NCI-H128 (cell line): ENCODE data around the gene GAREM2.

Experiments used
- DNase-seq: peaks from one replicate; lab custom pipeline; 2025; ENCODE audit not compliant: unreplicated experiment; lab: John Stamatoyannopoulos, UW

The GAREM2 gene

DNA sequence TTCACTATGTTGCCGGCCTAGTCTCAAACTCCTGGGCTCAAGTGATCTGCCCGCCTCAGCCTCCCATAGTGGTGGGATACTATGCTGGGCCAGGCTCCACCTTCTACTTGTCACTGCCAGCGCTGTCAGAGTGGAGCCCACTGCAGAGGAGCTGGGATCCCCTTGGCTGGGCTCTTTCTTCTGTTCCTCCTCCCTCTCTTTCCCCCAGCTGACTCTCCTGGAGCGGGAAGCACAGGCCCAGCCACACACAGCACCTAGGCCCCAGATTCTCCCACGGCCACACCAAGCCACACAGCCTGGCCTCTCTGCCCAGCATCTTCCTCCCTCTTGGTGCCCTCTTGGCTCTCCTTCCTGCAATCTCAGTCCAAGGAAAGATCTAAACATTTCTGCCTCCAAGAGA lies 3.7 kb upstream of the GAREM2 start:
- DNase-seq: no peak

DNA sequence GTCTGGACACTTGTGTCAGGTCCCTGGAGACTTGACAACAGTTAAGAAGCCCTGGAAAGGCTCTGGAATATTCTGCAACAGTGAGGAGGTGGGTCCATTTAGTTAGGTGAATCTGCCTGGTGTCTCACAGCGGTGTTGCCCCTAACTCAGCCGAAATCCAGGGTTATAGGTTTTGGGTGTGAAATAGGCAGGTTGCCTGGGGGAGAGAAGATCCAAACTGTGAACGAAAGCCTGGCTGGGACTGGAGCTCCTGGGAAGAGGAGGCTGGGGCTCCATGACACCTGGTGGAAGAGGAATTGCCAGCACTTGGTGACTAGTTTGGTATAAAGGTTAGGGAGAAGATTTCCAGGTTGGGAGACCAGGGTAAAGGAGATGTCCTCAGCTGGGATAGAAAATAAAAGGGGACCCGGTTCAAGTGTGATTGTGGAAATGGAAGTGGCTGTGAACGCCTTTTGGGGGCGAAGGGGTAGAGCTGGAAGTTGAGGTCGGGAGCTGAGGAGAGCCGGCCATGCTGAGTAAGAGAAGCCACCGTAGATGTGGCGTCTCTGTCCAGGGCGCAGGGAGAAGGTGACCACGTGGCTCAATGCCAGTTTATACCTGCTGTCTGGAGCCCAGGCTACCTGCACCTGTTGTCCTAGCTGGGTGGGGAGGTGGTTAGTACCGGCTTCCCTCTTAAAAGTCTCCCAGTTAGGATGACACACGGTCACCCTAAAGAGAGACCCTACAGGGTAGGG lies 3.0 kb upstream of the GAREM2 start:
- DNase-seq: no peak

DNA sequence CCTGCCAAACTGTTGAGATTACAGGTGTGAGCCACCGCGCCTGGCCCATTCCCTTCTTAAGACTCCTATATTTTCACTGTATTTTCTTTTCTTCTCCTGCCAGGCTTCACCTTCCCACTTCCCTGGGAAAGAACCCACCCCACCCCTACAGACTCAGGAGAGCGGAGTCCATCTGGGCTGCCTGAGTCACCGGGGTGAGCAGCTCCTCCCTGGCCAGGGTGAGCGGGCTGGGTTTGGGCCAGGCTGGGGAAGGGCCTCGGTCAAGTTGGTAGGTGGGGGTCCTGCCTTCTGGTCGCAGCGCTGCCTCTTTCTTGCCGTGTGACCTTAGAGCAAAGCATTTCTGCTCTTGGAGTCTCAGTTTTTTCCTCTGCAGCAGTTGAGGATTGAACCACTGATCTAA lies 2.1 kb upstream of the GAREM2 start:
- no peak for DNase-seq

DNA sequence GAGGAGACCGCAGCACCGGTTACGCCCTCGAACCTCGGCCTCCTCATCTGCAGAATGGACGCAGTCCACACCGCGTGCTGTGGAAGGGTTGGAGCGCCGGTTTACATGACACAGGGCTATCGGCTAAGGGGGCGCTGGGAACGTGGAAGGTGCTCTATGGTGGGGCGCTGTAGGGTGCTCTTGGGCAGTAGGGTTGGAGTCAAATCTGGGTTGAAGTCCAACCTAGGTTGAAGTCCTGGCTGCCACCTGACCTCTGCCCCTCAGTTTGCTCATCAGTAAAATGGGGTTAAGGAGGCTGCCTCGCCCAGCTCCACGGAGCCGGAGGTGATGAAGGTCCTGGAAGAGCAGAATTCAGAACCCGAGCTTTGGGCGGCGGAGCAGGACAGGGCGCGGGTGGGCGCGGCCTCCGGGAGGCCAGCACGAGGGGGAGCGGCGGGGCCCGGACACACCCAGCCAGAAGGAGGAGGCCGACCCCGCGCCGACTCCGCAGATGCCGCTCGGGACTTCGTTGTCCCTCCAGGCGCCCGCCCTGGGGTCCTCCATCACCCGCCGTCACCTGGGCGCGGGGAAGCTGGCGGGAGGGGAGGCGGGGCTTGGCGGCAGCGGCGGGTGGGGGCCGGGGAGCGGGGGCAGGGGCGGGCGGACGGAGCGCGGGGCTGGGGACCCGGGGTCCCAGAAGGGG lies 558 bp upstream of the GAREM2 start:
- no peak for DNase-seq

- DNase-seq: no peak
Observed at GRCh38 chr2:26173776-26174482, 1.0 kb downstream of the GAREM2 start.

DNA sequence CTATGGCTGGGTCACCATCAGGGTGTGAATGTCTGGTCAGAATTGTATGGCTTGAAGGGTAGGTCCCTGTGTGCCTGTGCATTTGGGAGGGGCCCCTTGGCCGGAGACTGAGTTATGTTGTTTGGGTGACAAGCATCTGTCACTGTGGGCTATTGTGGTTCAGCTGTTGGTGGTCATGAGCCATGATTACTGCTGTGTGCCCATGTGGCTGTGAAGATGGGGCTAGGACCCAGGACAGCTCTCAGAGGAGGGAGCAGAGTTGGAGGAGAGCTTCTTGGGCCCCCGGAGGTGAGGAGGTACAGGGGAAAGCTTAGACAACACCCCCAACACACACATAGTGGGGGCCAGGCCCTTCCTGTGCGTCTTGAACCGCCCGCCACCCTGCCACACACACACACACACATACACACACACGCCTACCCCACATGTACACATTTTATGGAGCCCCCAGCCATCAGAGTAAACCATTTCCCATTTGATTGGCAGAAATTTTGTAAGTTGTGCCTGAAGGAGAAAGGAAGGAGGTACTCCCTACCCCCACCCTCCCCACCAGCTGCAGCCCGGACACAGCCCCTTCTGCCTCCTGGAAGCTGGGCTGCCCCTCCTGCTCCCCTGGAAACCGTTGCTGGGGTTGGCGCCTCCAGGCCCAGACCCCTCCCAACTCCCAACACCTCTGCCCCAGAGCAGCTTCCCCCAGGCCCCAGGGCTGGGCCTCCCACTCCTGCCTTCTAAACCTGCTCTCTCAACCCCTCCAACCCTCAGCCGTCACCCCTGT lies 2.0 kb downstream of the GAREM2 start:
- no peak for DNase-seq

- no peak for DNase-seq
Observed at GRCh38 chr2:26175466-26176278, 2.8 kb downstream of the GAREM2 start.

DNA sequence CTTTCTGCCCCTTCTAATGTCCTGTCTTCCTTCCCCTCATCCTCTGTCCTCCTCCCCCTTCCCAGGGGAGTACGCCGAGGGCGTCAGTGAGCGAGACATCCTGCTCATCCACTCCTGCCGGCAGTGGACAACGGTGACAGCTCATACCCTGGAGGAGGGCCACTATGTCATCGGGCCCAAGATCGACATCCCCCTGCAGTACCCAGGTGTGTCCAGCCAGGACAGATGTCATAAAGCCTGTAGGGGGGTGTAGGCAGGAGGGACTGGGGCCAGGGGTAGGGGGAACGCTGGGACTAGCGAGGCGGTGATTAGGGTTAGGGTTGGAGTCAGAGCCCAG lies 3.4 kb downstream of the GAREM2 start:
- no peak for DNase-seq

- no peak for DNase-seq
Observed at GRCh38 chr2:26177122-26177521, 4.2 kb downstream of the GAREM2 start.

DNA sequence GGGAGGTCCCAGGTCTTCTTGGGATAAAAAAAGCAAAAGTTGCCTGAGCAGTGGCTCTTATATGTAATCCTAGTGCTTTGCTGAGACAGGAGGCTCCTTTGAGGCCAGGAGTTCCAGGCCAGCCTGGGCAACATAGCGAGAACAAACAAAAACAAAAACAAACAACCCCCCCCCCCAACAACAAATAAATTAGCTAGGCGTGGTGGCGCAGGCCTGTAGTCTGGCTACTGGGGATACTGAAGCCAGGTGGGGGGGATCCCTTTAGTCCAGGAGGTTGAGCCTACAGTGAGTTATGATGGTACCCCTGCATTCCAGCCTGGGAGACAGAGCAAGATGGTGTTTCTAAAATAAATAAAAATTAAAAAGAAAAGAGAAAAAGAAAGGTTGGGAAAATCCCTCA lies 5.4 kb downstream of the GAREM2 start:
- DNase-seq: no peak

DNA sequence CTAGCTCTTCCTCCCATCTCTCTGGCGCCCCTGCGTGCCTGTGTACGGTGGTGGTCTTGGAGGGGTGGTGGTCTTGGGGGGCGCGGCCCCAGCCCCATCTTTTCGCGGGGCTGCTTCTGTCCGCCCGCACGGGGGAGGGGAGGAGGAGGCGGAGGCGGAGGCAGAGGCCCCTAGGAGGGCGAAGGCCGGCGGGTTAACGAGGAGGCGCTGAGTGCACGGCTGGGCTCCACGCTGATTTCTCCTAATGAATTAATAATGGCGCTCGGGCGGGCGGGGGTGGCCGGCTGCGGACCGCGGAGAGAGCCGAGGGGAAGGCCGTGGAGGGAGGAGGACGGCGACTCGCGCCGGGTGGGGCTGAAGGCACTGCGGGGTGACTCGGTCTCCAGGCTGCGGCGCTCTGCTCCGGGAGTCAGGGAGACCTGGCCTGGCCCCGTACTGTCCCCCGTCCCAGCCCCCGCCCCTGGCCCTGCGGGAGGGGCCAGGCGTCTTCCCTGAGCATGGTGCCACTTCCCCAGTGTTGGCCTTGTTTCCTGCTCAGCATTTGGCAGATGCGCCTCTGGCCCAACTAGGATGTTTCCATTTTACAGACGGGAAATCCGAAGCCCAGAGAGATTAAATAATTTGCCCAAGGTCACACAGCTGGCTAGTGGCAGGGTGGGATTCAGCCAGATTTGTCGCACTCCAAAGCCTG lies 6.0 kb downstream of the GAREM2 start:
- DNase-seq: no peak

DNA sequence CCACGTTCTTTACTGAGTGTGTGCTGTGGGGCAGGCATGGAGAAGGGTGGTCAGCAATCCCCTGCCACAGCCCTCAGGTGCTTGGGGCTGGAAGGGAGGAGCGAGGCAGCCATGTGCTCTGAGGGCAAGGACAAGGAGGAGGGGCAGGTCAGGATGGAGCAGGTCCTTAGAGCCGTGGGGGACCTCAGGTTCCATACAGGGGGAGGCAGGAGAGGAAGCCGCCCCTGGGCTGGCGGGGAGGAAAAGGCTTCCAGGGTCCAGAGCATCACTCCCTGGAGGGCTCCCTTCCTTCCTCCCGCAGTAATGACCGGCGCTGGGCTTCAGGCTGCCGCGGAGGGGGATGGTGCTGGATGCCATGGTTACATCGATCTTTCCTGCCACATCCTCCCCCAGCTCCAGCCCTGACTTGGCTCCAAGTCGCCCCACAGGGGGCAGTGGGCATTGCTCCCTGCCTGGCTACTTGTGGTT lies 6.6 kb downstream of the GAREM2 start:
- no peak for DNase-seq

DNA sequence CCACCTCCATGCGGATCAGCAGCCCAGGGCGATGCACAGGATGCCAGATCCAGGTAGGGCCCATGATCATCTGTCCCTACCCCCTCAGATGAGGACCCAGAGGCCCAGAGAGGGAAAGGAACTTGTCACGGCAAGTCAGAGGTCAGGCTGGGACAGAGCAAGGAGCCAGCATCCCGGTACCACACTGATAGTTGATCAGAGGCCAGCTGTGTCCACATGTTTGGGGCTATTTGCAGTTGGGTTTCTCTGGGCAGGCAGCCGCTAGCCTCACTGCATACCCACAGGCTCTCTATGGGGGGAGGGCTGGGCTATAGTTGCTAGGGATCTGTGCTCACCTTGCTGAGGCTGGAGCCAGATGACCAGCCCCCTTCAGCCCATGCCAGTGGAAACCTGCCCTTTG lies 9.6 kb downstream of the GAREM2 start:
- DNase-seq: no peak

- no peak for DNase-seq
Observed at GRCh38 chr2:26182887-26183630, 10.2 kb downstream of the GAREM2 start.

- no peak for DNase-seq
Observed at GRCh38 chr2:26184121-26184520, 11.2 kb downstream of the GAREM2 start.

GRCh38 chr2:26184555-26185303 lies 11.8 kb downstream of the GAREM2 start:
- DNase-seq: peak; percentile 33

- no peak for DNase-seq
Observed at GRCh38 chr2:26185304-26185928, 12.5 kb downstream of the GAREM2 start.
